ENCODE measurements around the gene TRH.

DNA sequence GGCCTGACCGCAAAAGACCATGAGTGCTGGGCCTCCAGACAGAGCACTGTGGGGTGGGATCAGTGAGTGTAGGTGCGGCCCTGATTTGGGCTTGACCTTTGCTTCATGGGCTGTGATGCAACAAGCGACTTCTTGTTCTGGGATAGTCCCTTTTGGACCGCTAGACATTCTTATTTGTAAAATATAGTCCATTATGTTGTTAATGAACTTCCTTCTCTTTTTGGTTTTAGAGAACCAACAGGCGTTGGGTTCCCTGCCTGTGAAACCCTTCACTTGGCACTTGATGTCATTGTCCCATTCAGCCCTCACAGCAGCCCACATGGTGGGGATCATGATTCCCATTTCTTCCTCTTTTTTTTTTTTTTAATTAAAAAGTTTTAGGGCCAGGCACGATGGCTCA lies 15.8 kb upstream of the TRH start:
- TF ChIP-seq, protein P1, sequence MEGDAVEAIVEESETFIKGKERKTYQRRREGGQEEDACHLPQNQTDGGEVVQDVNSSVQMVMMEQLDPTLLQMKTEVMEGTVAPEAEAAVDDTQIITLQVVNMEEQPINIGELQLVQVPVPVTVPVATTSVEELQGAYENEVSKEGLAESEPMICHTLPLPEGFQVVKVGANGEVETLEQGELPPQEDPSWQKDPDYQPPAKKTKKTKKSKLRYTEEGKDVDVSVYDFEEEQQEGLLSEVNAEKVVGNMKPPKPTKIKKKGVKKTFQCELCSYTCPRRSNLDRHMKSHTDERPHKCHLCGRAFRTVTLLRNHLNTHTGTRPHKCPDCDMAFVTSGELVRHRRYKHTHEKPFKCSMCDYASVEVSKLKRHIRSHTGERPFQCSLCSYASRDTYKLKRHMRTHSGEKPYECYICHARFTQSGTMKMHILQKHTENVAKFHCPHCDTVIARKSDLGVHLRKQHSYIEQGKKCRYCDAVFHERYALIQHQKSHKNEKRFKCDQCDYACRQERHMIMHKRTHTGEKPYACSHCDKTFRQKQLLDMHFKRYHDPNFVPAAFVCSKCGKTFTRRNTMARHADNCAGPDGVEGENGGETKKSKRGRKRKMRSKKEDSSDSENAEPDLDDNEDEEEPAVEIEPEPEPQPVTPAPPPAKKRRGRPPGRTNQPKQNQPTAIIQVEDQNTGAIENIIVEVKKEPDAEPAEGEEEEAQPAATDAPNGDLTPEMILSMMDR (IDR thresholded peaks at IDR 0.05): no peak
- TF ChIP-seq POLR2AphosphoS5 (IDR thresholded peaks at IDR 0.05; ENCODE audit: insufficient read depth in 1 of 2, low read depth in 1 of 2) (no peak), POLR2A (IDR thresholded peaks at IDR 0.05) (no peak)
